MM.1S (cell line): Measurements from ENCODE around the gene SPATA13.

Source experiments
- CTCF ChIP-seq: fragments of 300-600 bp; sonication (generic); IDR thresholded peaks from 2 replicates; pipeline ENCODE4 v1.5.1; 2016; ENCODE audit warnings: antibody characterized with exemption, low read length, mixed read lengths
- EZH2 ChIP-seq: fragments of 300-600 bp; sonication (generic); optimal IDR thresholded peaks from 2 replicates; pipeline ENCODE3; 2017; ENCODE audit warnings: low read depth, mild to moderate bottlenecking, antibody characterized with exemption, low read length, mixed read lengths
- EZH2phosphoT487 ChIP-seq: fragments of 300-600 bp; sonication (generic); IDR thresholded peaks from 2 replicates; pipeline ENCODE4 v1.6.1; 2018; ENCODE audit warnings: antibody characterized with exemption, low read length

- TF ChIP-seq CTCF (no peak), EZH2phosphoT487 (no peak), EZH2 (no peak)
These were observed 1.2 kb upstream of the SPATA13 start for GRCh38 chr13:24159357-24159756.
